ENCODE measurements around the gene ACTR3C.
"Not testable (repeated sequence)": the region's sequence is repeated elsewhere in the genome, so short reads cannot be mapped to it uniquely, and the experiment has no call there.

Gene ACTR3C

GRCh38 chr7:150262656-150263055, 60.7 kb downstream of the ACTR3C start:
- H3K4me3 ChIP-seq (ENCODE audit: low read depth, low read length); DNase-seq (ENCODE audit: low read depth): not testable (repeated sequence)

- H3K4me3 ChIP-seq (ENCODE audit: low read depth, low read length); DNase-seq (ENCODE audit: low read depth): not testable (repeated sequence)
These were observed 75.6 kb downstream of the ACTR3C start for GRCh38 chr7:150247745-150248144.

- not testable (repeated sequence) for DNase-seq (ENCODE audit: low read depth); H3K4me3 ChIP-seq (ENCODE audit: low read depth, low read length)
These were observed 78.1 kb downstream of the ACTR3C start for GRCh38 chr7:150245208-150245607.

- H3K4me3 ChIP-seq (ENCODE audit: low read depth, low read length); DNase-seq (ENCODE audit: low read depth): not testable (repeated sequence)
These were observed 80.4 kb downstream of the ACTR3C start for GRCh38 chr7:150242935-150243334.

- not testable (repeated sequence) for H3K4me3 ChIP-seq (ENCODE audit: low read depth, low read length); DNase-seq (ENCODE audit: low read depth)
These were observed 97.9 kb downstream of the ACTR3C start for GRCh38 chr7:150225444-150225843.

GRCh38 chr7:150222083-150222972, 101.0 kb downstream of the ACTR3C start:
- DNase-seq (ENCODE audit: low read depth): peak; percentile 0
- not testable (repeated sequence) for H3K4me3 ChIP-seq (ENCODE audit: low read depth, low read length)

GRCh38 chr7:150220673-150221181, 102.6 kb downstream of the ACTR3C start:
- not testable (repeated sequence) for DNase-seq (ENCODE audit: low read depth); H3K4me3 ChIP-seq (ENCODE audit: low read depth, low read length)

GRCh38 chr7:150219941-150220658, 103.2 kb downstream of the ACTR3C start:
- not testable (repeated sequence) for H3K4me3 ChIP-seq (ENCODE audit: low read depth, low read length); DNase-seq (ENCODE audit: low read depth)

GRCh38 chr7:150206848-150207247, 116.5 kb downstream of the ACTR3C start:
- DNase-seq (ENCODE audit: low read depth); H3K4me3 ChIP-seq (ENCODE audit: low read depth, low read length): not testable (repeated sequence)

- H3K4me3 ChIP-seq (ENCODE audit: low read depth, low read length); DNase-seq (ENCODE audit: low read depth): not testable (repeated sequence)
These were observed 117.5 kb downstream of the ACTR3C start for GRCh38 chr7:150205866-150206265.

- not testable (repeated sequence) for H3K4me3 ChIP-seq (ENCODE audit: low read depth, low read length); DNase-seq (ENCODE audit: low read depth)
These were observed 118.8 kb downstream of the ACTR3C start for GRCh38 chr7:150204577-150204976.

- not testable (repeated sequence) for DNase-seq (ENCODE audit: low read depth); H3K4me3 ChIP-seq (ENCODE audit: low read depth, low read length)
These were observed 120.5 kb downstream of the ACTR3C start for GRCh38 chr7:150202894-150203293.

Data from choroid plexus epithelial cell (primary cell).